HG02884 (cell line): ENCODE results near the gene GNRH2.
"Not testable (repeated sequence)": the region's sequence is repeated elsewhere in the genome, so short reads cannot be mapped to it uniquely, and the experiment has no call there.

ENCODE experiments used
- ATAC-seq: cut with Tn5 transposase; IDR thresholded peaks from one replicate; pipeline ENCODE4 v1.9.1; 2021; ENCODE audit warnings: mild to moderate bottlenecking, moderate library complexity; ENCODE audit not compliant: unreplicated experiment

The GNRH2 gene

GRCh38 chr20:3041854-3042409 is 1.5 kb upstream of the GNRH2 start:
- no peak for ATAC-seq

- ATAC-seq, result no peak
Observed at GRCh38 chr20:3042625-3043024, 797 bp upstream of the GNRH2 start.

- no peak for ATAC-seq
Observed at GRCh38 chr20:3044336-3044965, 1.0 kb downstream of the GNRH2 start.

- peak; percentile 42 for ATAC-seq
Observed at GRCh38 chr20:3045042-3045815, 1.8 kb downstream of the GNRH2 start.

- ATAC-seq, result peak; percentile 92
Observed at GRCh38 chr20:3045816-3046676, 2.6 kb downstream of the GNRH2 start, which contains the start of gene MRPS26. Gene MRPS26 (plus strand): TSS chr20:3046052. CDS start chr20:3046069, 17 bp downstream.

GRCh38 chr20:3046677-3047462 is 3.4 kb downstream of the GNRH2 start:
- ATAC-seq, result no peak

- ATAC-seq, result no peak
Observed at GRCh38 chr20:3047486-3048419, 4.3 kb downstream of the GNRH2 start.

- ATAC-seq, result no peak
Observed at GRCh38 chr20:3051385-3052019, 8.1 kb downstream of the GNRH2 start.

- no peak for ATAC-seq
Observed at GRCh38 chr20:3059489-3059888, 16.1 kb downstream of the GNRH2 start.

GRCh38 chr20:3064119-3064518 is 20.7 kb downstream of the GNRH2 start:
- ATAC-seq, result not testable (repeated sequence)

GRCh38 chr20:3067139-3068014 is 24.0 kb downstream of the GNRH2 start:
- no peak for ATAC-seq

- no peak for ATAC-seq
Observed at GRCh38 chr20:3068075-3068474, 24.7 kb downstream of the GNRH2 start.

- no peak for ATAC-seq
Observed at GRCh38 chr20:3068986-3069900, 25.8 kb downstream of the GNRH2 start.

- ATAC-seq, result no peak
Observed at GRCh38 chr20:3070725-3071124, 27.3 kb downstream of the GNRH2 start.

- ATAC-seq, result no peak
Observed at GRCh38 chr20:3071266-3071609, 27.8 kb downstream of the GNRH2 start.

GRCh38 chr20:3071610-3072529 is 28.4 kb downstream of the GNRH2 start, which contains the start of gene OXT:
Gene OXT (plus strand): TSS chr20:3071620. CDS start chr20:3071656, 36 bp downstream.
- ATAC-seq, result no peak
